CD4-positive, CD25-positive, alpha-beta regulatory T cell (primary cell): ENCODE data around the gene PSMD14. TPM values are rescaled to one million over a fixed set of nuclear protein-coding genes. Genes with fewer than 3 reads are reported as not detected.
"Not testable (repeated sequence)": the region's sequence is repeated elsewhere in the genome, so short reads cannot be mapped to it uniquely, and the experiment has no call there.

Experiments
- ATAC-seq, 2 donors: fragments of 150-1000 bp; cut with Tn5 transposase; one replicate each; pipeline ENCODE4 v1.10.0; 2021; ENCODE audit warnings: low read depth in 2 of 2, moderate number of reproducible peaks in 2 of 2, moderate library complexity in 1 of 2
- DNase-seq, 3 donors: peaks; one replicate each; pipeline versions ENCODE4 v3.0.0 to v3.0.0-alpha.2; 2012 to 2022; ENCODE audit warnings: mixed read lengths in 1 of 3
- H3K27ac ChIP-seq: one replicate; pipeline ENCODE4 v1.7.0; 2013; ENCODE audit warnings: mild to moderate bottlenecking, low read length; ENCODE audit not compliant: insufficient read depth, poor library complexity, severe bottlenecking
- H3K27me3 ChIP-seq: one replicate; pipeline ENCODE4 v1.7.0; 2013; ENCODE audit warnings: low read length; ENCODE audit not compliant: control insufficient read depth, insufficient read depth
- H3K36me3 ChIP-seq: one replicate; pipeline ENCODE4 v1.7.0; 2013; ENCODE audit warnings: mild to moderate bottlenecking, low read length, moderate library complexity; ENCODE audit not compliant: control insufficient read depth, insufficient read depth
- H3K4me1 ChIP-seq: 2 replicates; pipeline ENCODE4 v1.7.0; 2013; ENCODE audit warnings: mild to moderate bottlenecking, low read length; ENCODE audit not compliant: insufficient read depth, control insufficient read depth, poor library complexity, severe bottlenecking
- H3K4me3 ChIP-seq: one replicate; pipeline ENCODE4 v1.7.0; 2013; ENCODE audit warnings: low read depth, mild to moderate bottlenecking, low read length, moderate library complexity
- H3K9me3 ChIP-seq, 2 experiments: 1 replicate in 1 of 2; 2 replicates in 1 of 2; pipeline ENCODE4 v1.7.0; 2013; ENCODE audit warnings: low read length in 2 of 2, mild to moderate bottlenecking in 1 of 2, moderate library complexity in 1 of 2; ENCODE audit not compliant: control insufficient read depth in 2 of 2
- H3K27ac Mint-ChIP-seq, 3 donors: one replicate each; pipeline ENCODE4 v1.8.0; 2020 to 2022; ENCODE audit warnings: mild to moderate bottlenecking in 3 of 3, mixed read lengths in 3 of 3, moderate library complexity in 2 of 3
- H3K27me3 Mint-ChIP-seq: one replicate; pipeline ENCODE4 v1.8.0; 2022; ENCODE audit warnings: mild to moderate bottlenecking, mixed read lengths
- H3K36me3 Mint-ChIP-seq: one replicate; pipeline ENCODE4 v1.8.0; 2020; ENCODE audit warnings: mixed read lengths
- H3K4me1 Mint-ChIP-seq, 4 donors: one replicate each; pipeline ENCODE4 v1.8.0; 2020 to 2022; ENCODE audit warnings: mixed read lengths in 4 of 4, mild to moderate bottlenecking in 1 of 4
- H3K4me3 Mint-ChIP-seq, 4 donors: one replicate each; pipeline ENCODE4 v1.8.0; 2020 to 2022; ENCODE audit warnings: mild to moderate bottlenecking in 4 of 4, mixed read lengths in 4 of 4, moderate library complexity in 3 of 4
- H3K9me3 Mint-ChIP-seq, 7 donors: one replicate each; pipeline ENCODE4 v1.8.0; 2020 to 2022; ENCODE audit warnings: mixed read lengths in 7 of 7, mild to moderate bottlenecking in 3 of 7, moderate library complexity in 2 of 7
- polyA plus RNA-seq, 4 donors: library from polyadenylated mRNA; unstranded; fragments of 300-500 nt; fragmentation: Illumina TruSeq; gene quantifications; one replicate each; pipeline ENCODE4 v1.2.3, GENCODE V29; 2021
- total RNA-seq: library from RNA; stranded (reverse); gene quantifications from one replicate; pipeline ENCODE4 v1.2.3, GENCODE V29; 2022

Gene PSMD14
- total RNA-seq (38.6 TPM), polyA plus RNA-seq (10 to 100 TPM; 60.3 to 82.9 (median 66.3) TPM)

DNA sequence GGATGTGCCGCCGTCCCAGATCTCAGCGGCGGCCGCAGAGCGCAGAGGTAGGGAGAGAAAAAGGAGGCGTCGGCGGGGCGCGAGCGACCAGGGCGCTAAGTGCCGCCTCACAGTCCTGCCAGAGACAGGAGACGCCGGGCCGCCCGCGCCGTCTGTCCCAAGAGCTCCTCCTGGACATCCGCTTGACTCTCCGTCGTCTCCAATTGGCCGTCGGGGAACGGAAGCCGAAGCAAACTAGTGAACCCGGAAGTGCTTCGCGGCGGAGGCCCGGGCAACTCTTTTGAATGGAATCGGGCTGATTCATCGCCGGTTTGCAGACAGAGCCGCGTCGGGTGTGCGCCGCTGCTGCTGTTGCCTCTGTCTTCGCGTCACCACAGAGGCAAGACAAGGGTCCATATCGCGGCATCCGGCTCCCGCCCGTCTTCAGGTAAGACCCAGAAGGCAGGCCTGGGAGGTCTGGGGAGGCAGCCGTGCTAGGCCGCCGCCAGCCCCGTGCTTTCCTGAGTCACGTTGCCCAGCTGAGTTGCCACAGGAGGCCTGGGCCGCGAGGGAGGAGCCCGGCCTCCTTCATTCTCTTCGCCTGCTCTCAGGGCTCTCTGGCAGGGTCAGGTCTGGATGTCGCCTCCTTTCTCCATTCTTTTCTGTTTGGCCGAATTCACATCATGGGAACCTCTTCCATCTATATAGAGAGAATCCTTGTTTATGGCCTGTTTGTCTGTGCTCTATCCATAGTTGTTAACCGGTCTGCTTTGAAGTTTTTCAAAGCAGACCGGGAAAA lies at the start of gene PSMD14:
Gene PSMD14, plus strand, starts transcription at position 248 of the 778 bp plus-strand sequence. CDS start 10,401 bp downstream, outside the sequence.
- peak; percentile 84 to 96 (median 88) for DNase-seq
- peak within 1 kb of the TSS; percentile 90 for H3K4me3 ChIP-seq
- H3K4me1 Mint-ChIP-seq, result peaks cover 29 to 55% (median 41%) of the 10 kb centered on the region in 4 donors
- peaks cover 0 to 10% of the 10 kb centered on the region in 2 experiments for H3K9me3 ChIP-seq
- peak within 1 kb of the TSS; percentile 97 to 98 (median 98) for H3K27ac Mint-ChIP-seq
- ATAC-seq, result peak; percentile 90 to 91
- H3K27me3 Mint-ChIP-seq, result peaks cover 9% of the 10 kb centered on the region
- H3K9me3 Mint-ChIP-seq, result peaks cover 0 to 7% (median 3%) of the 10 kb centered on the region in 7 donors
- no peaks in the 10 kb centered on the region for H3K27me3 ChIP-seq
- peak within 1 kb of the TSS; percentile 96 to 99 (median 98) for H3K4me3 Mint-ChIP-seq
- peaks cover 27% of the 10 kb centered on the region for H3K4me1 ChIP-seq
- peaks cover 6% of the 10 kb centered on the region for H3K36me3 Mint-ChIP-seq
- H3K27ac ChIP-seq, result peak within 1 kb of the TSS; percentile 90
- H3K36me3 ChIP-seq, result no peaks in the 10 kb centered on the region

DNA sequence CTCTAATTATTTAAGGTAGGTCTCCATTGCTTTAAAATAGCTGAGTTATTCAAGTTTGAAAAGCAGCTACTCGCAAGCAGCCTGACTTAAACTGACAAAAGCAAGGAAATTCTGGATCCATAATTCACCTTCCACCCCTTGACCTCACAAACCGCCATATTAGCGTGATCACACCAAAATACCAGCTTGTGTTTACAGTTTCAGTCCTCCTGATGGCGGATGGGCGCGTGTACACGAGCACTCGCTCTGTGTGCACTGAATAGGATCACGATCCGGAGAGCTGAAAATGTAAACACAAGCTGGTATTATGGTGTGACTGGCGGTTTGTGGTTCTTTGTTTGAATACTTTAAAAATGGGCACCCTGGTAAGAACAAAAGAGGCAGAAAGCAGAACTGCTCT lies 42.4 kb upstream of the PSMD14 start:
- Mint-ChIP-seq H3K36me3 (no peaks in the 10 kb centered on the region), H3K4me3 (no peak overlapping the region), H3K27me3 (peaks cover 11% of the 10 kb centered on the region), H3K4me1 (no peaks in the 10 kb centered on the region), H3K27ac (no peak overlapping the region), H3K9me3 (peaks cover 0 to 2% (median 0%) of the 10 kb centered on the region in 7 donors)
- H3K4me3 ChIP-seq, result no peak overlapping the region
- H3K27me3 ChIP-seq, result peaks cover 6% of the 10 kb centered on the region
- H3K4me1 ChIP-seq, result no peaks in the 10 kb centered on the region
- ATAC-seq (no peak), DNase-seq (no peak)
- no peaks in the 10 kb centered on the region for H3K9me3 ChIP-seq
- H3K36me3 ChIP-seq, result no peaks in the 10 kb centered on the region
- H3K27ac ChIP-seq, result no peak overlapping the region

DNA sequence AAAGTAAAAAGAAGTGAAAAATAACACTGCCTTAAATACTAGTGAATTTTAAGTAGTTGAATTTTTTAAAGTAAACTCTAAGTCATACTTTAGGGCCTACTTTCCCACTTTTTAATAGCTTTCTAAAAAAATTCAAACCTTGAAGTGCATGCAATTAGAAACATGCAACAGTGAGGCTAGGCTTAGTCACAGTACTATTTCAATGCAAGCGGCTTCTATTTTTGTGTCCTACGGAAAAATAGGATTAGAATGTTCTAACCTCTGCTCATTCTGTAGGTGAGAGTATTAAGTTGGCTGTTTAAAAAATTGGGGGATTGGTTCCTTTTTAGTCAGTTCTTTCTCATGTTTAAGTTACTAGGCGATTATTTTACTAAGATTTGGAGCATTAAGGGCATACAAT lies 39.1 kb upstream of the PSMD14 start:
- H3K27me3 Mint-ChIP-seq, result peaks cover 11% of the 10 kb centered on the region
- H3K27ac ChIP-seq, result no peak overlapping the region
- no peaks in the 10 kb centered on the region for H3K36me3 ChIP-seq
- peaks cover 0 to 4% (median 3%) of the 10 kb centered on the region in 4 donors for H3K4me1 Mint-ChIP-seq
- H3K27me3 ChIP-seq, result peaks cover 6% of the 10 kb centered on the region
- H3K4me1 ChIP-seq, result no peaks in the 10 kb centered on the region
- no peak for ATAC-seq
- H3K4me3 Mint-ChIP-seq, result no peak overlapping the region
- no peak overlapping the region for H3K27ac Mint-ChIP-seq
- H3K4me3 ChIP-seq, result no peak overlapping the region
- peaks cover 0 to 2% (median 0%) of the 10 kb centered on the region in 7 donors for H3K9me3 Mint-ChIP-seq
- no peaks in the 10 kb centered on the region for H3K36me3 Mint-ChIP-seq
- no peaks in the 10 kb centered on the region for H3K9me3 ChIP-seq
- no peak for DNase-seq

DNA sequence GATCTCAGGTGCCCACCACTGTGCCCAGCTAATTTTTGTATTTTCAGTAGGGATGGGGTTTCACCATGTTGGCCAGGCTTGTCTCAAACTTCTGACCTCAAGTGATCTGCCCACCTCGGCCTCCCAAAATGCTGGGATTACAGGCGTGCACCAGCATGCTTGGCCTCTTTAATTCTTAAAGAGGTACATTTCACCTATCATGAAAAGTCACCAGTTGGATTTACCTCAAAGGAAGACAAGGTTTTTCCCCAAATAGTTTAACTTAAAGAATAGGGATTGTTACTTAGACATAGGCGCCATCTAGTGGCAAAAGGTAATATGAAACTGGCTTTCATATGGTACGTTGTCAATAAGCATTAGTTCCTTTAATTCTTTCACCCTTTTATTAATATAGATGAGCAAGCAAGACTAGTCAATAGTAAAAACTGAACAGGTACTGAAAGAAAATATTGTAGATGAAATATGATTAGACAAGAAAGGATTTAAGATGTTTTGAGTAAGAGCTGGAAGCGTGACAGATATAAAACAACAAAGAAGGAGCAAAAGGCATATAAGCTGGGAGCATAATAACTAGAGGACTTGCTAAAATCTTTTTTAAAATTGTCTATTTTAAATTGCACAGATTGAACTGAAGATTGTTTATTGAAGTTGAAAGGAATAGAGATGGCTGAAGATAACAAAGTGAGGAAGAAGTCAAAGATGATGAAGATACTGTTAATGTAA lies 35.0 kb upstream of the PSMD14 start:
- Mint-ChIP-seq H3K36me3 (no peaks in the 10 kb centered on the region), H3K27ac (no peak overlapping the region), H3K27me3 (peaks cover 7% of the 10 kb centered on the region), H3K4me3 (no peak overlapping the region), H3K9me3 (no peaks in the 10 kb centered on the region), H3K4me1 (peaks cover 0 to 4% (median 3%) of the 10 kb centered on the region in 4 donors)
- DNase-seq, result peak in 2 of 3 donors; percentile 65 to 80
- H3K27ac ChIP-seq, result no peak overlapping the region
- H3K4me1 ChIP-seq, result no peaks in the 10 kb centered on the region
- peak; percentile 28 to 50 for ATAC-seq
- no peaks in the 10 kb centered on the region for H3K36me3 ChIP-seq
- no peaks in the 10 kb centered on the region for H3K27me3 ChIP-seq
- no peaks in the 10 kb centered on the region for H3K9me3 ChIP-seq
- no peak overlapping the region for H3K4me3 ChIP-seq

DNA sequence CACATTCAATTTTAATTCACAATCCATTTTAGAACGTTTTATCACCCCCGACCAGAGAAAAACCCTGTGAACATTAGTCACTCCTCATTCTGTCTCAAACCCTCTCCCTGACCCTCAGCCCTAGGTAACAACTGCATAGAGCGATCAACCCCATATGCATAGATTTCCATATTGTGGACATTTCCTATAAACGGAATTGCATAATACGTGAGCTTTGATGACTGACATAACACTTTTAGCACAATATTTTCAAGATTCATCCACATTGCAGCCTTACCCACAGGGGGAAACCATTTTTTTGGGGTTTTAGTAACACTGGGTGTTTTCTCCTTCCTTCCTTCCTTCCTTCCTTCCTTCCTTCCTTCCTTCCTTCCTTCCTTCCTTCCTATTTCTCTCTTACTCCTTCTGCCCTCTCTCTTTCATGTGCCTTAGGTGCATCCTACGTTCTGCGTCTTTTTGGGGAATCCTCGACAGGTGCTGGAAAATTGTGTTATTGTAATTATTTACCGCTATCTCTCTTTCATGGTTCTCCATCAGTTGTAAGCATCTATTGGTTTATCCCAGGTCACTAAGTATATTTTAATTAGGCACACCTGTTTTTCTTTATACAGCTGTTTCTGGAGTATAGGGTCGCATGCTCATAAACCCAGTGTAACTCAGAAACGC lies 29.5 kb upstream of the PSMD14 start:
- H3K9me3 ChIP-seq, H3K4me3 ChIP-seq, H3K9me3 Mint-ChIP-seq, H3K36me3 ChIP-seq, H3K27ac Mint-ChIP-seq, DNase-seq, H3K27ac ChIP-seq, H3K4me1 Mint-ChIP-seq, H3K27me3 Mint-ChIP-seq, H3K27me3 ChIP-seq, H3K4me3 Mint-ChIP-seq, ATAC-seq, H3K4me1 ChIP-seq, H3K36me3 Mint-ChIP-seq: not testable (repeated sequence)

DNA sequence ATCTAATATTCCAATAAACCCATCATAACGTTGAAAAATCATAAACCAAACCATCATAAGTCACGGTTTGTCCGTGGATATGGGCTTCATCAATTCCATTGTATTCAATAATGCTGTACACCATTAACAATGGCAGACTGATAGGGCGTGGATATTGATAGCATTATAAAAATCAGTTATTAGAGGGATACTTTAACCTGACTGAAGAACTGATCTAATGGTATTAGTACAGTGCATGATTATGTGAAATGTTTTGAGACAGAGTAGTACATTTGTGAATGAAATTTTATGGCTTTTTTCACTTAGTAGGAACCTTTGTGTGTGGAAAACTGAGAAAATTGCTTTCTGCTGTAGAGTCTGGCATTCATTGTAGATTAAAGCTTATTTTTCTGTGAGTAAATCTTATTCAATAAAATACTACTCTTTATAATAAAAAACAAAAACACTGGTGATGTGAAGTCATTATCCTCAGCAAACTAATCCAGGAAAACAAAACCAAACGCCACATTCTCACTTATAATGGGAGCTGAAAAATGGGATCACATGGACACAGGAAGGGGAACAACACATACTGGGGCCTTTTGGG lies 28.9 kb upstream of the PSMD14 start:
- not testable (repeated sequence) for H3K27me3 ChIP-seq, H3K4me1 ChIP-seq, H3K9me3 ChIP-seq, H3K36me3 Mint-ChIP-seq, H3K36me3 ChIP-seq, H3K4me3 ChIP-seq, H3K4me3 Mint-ChIP-seq, H3K27ac Mint-ChIP-seq, DNase-seq, H3K9me3 Mint-ChIP-seq, H3K4me1 Mint-ChIP-seq, ATAC-seq, H3K27me3 Mint-ChIP-seq, H3K27ac ChIP-seq

DNA sequence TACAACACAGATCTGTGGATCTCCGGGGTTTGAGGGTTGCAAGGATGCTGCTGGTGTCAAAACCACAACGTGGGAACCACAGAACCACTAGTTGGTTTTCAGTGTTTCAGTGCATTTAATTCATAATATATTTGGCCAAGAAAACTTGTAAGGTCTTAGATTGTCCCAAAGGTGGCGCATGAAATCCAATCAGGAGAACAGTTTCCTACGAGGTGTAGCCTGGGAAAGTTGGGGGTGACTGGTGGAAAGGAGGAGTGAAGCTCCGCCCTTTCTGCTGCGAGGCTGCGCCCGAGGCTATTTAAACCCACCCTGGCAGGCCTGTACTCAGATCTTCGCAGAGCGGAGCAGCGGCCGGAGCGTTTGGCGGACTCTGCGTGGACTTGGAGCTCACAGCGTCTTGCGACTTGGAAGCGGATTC lies 27.3 kb upstream of the PSMD14 start:
- H3K9me3 ChIP-seq, H3K4me1 ChIP-seq, H3K9me3 Mint-ChIP-seq, DNase-seq, H3K27me3 Mint-ChIP-seq, H3K4me1 Mint-ChIP-seq, H3K36me3 Mint-ChIP-seq, H3K4me3 ChIP-seq, H3K27ac Mint-ChIP-seq, H3K36me3 ChIP-seq, H3K27ac ChIP-seq, ATAC-seq, H3K27me3 ChIP-seq, H3K4me3 Mint-ChIP-seq: not testable (repeated sequence)
